H1 (cell line): ENCODE results near the gene SLC1A3. TPM values are rescaled to one million over a fixed set of nuclear protein-coding genes. Genes with fewer than 3 reads are reported as not detected.

Experiments
- CTCF ChIA-PET: fragments of 300-600 bp; sonication (Branson Sonifier 250); formaldehyde crosslinking; loops from one replicate; lab custom pipeline; 2021; ENCODE audit not compliant: partially characterized antibody; lab: Charles Lee
- POLR2A ChIA-PET: fragments of 300-600 bp; sonication (Branson Sonifier 250); formaldehyde crosslinking; loops from one replicate; lab custom pipeline; 2021; ENCODE audit warnings: inconsistent platforms; ENCODE audit not compliant: partially characterized antibody; lab: Charles Lee
- DNase-seq, 2 experiments: peaks; one replicate each; pipeline versions ENCODE4 v3.0.0 to v3.0.0-alpha.2; 2010 to 2022; ENCODE audit warnings: low spot score in 2 of 2, low read depth in 1 of 2, mixed read lengths in 1 of 2
- FAIRE-seq: peaks from 2 replicates; lab custom pipeline; 2011; peaks lifted over from hg19 to GRCh38; lab: Jason Lieb, UNC
- H2AFZ ChIP-seq: 2 replicates; pipeline ENCODE4 v1.8.1; 2012; ENCODE audit warnings: low read length, inconsistent platforms
- H2AK5ac ChIP-seq: 2 replicates; pipeline ENCODE4 v1.6.1; 2013; ENCODE audit warnings: low read depth, low read length
- H2BK120ac ChIP-seq: replicated peaks from 2 replicates; pipeline ENCODE3; 2013; ENCODE audit warnings: low read depth, low read length, inconsistent platforms
- H2BK12ac ChIP-seq: 2 replicates; pipeline ENCODE4 v1.6.1; 2013; ENCODE audit warnings: low read depth, low read length
- H2BK15ac ChIP-seq: 2 replicates; pipeline ENCODE4 v1.6.1; 2013; ENCODE audit warnings: low read length
- H2BK20ac ChIP-seq: 2 replicates; pipeline ENCODE4 v1.6.1; 2013; ENCODE audit warnings: low read length
- H2BK5ac ChIP-seq: 2 replicates; pipeline ENCODE4 v1.6.1; 2013; ENCODE audit warnings: low read depth, low read length
- H3K14ac ChIP-seq: 2 replicates; pipeline ENCODE4 v1.6.1; 2013; ENCODE audit warnings: inconsistent platforms; ENCODE audit not compliant: insufficient read length
- H3K18ac ChIP-seq: 2 replicates; pipeline ENCODE4 v1.6.1; 2013; ENCODE audit warnings: low read length; ENCODE audit errors: extremely low read depth
- H3K23ac ChIP-seq: 2 replicates; pipeline ENCODE4 v1.6.1; 2013; ENCODE audit warnings: inconsistent platforms; ENCODE audit not compliant: insufficient read length
- H3K23me2 ChIP-seq: 2 replicates; pipeline ENCODE4 v1.6.1; 2013; ENCODE audit warnings: low read depth, low read length
- H3K27ac ChIP-seq: 2 replicates; pipeline ENCODE4 v1.6.1; 2011; ENCODE audit warnings: low read depth, low read length, inconsistent platforms
- H3K27me3 ChIP-seq, 4 experiments: replicated peaks in 1 of 4; 1 replicate in 1 of 4; 2 replicates in 3 of 4; pipeline versions ENCODE4 v1.6.1 to v1.8.1; 2011 to 2013; ENCODE audit warnings: low read length in 3 of 4, mild to moderate bottlenecking in 3 of 4, inconsistent platforms in 2 of 4, mixed read lengths in 2 of 4, moderate library complexity in 1 of 4; ENCODE audit not compliant: control insufficient read depth in 3 of 4, insufficient read depth in 3 of 4; ENCODE audit errors: extremely low read depth in 1 of 4
- H3K36me3 ChIP-seq, 4 experiments: 2 replicates each; pipeline versions ENCODE4 v1.6.1 to v1.8.1; 2011 to 2013; ENCODE audit warnings: mild to moderate bottlenecking in 4 of 4, low read length in 3 of 4, moderate library complexity in 2 of 4, control low read depth in 1 of 4, inconsistent platforms in 1 of 4; ENCODE audit not compliant: insufficient read depth in 4 of 4, control insufficient read depth in 2 of 4
- H3K4ac ChIP-seq: replicated peaks from 2 replicates; pipeline ENCODE3; 2013; ENCODE audit warnings: low read length, low read depth, mixed read lengths, inconsistent platforms; ENCODE audit not compliant: insufficient read length
- H3K4me1 ChIP-seq, 4 experiments: replicated peaks in 1 of 4; 1 replicate in 1 of 4; 2 replicates in 3 of 4; pipeline versions ENCODE4 v1.6.1 to v1.8.1; 2011 to 2013; ENCODE audit warnings: low read length in 3 of 4, inconsistent platforms in 2 of 4, mixed read lengths in 1 of 4; ENCODE audit not compliant: insufficient read depth in 4 of 4, control insufficient read depth in 3 of 4
- H3K4me2 ChIP-seq, 2 experiments: 2 replicates each; pipeline versions ENCODE4 v1.6.1 to v1.8.1; 2011 to 2013; ENCODE audit warnings: low read depth in 2 of 2, low read length in 2 of 2, control low read depth in 1 of 2, inconsistent platforms in 1 of 2, mild to moderate bottlenecking in 1 of 2; ENCODE audit not compliant: insufficient read depth in 1 of 2
- H3K4me3 ChIP-seq, 4 experiments: fragments of 200-600, 300-600 bp in 1 of 4; sonication (generic), shearing (Covaris generic), sonication (Bioruptor Twin) in 1 of 4; 2 replicates each; pipeline versions ENCODE4 v1.5.1 to v1.8.1; 2011 to 2016; ENCODE audit warnings: low read length in 4 of 4, low read depth in 3 of 4, control low read depth in 2 of 4, inconsistent platforms in 2 of 4, mild to moderate bottlenecking in 2 of 4, mixed read lengths in 1 of 4, moderate library complexity in 1 of 4; ENCODE audit not compliant: insufficient read depth in 2 of 4; ENCODE audit errors: extremely low read depth in 1 of 4
- H3K56ac ChIP-seq: replicated peaks from 2 replicates; pipeline ENCODE3; 2013; ENCODE audit warnings: low read depth, mild to moderate bottlenecking, mixed read lengths, low read length, inconsistent platforms; ENCODE audit not compliant: insufficient read length
- H3K79me1 ChIP-seq: 2 replicates; pipeline ENCODE4 v1.6.1; 2013; ENCODE audit warnings: low read depth, low read length, control low read depth
- H3K79me2 ChIP-seq, 2 experiments: 2 replicates each; pipeline versions ENCODE4 v1.6.1 to v1.8.1; 2012 to 2013; ENCODE audit warnings: low read length in 2 of 2, mild to moderate bottlenecking in 2 of 2, inconsistent platforms in 1 of 2; ENCODE audit not compliant: insufficient read depth in 2 of 2, control insufficient read depth in 1 of 2
- H3K9ac ChIP-seq, 4 experiments: replicated peaks in 1 of 4; 1 replicate in 1 of 4; 2 replicates in 3 of 4; pipeline versions ENCODE4 v1.6.1 to v1.8.1; 2011 to 2013; ENCODE audit warnings: low read depth in 3 of 4, low read length in 3 of 4, control low read depth in 2 of 4, mild to moderate bottlenecking in 2 of 4, moderate library complexity in 2 of 4, inconsistent platforms in 1 of 4; ENCODE audit errors: extremely low read depth in 1 of 4
- H3K9me3 ChIP-seq, 2 experiments: 2 replicates each; pipeline versions ENCODE4 v1.6.1 to v1.8.1; 2012 to 2013; ENCODE audit warnings: mild to moderate bottlenecking in 2 of 2, moderate library complexity in 2 of 2, control low read depth in 1 of 2, inconsistent platforms in 1 of 2, low read depth in 1 of 2, low read length in 1 of 2, mixed read lengths in 1 of 2; ENCODE audit not compliant: insufficient read depth in 2 of 2
- H4K20me1 ChIP-seq, 2 experiments: replicated peaks in 1 of 2; 2 replicates each; pipeline versions ENCODE3 to v1.8.1; 2011 to 2013; ENCODE audit warnings: inconsistent platforms in 2 of 2, low read length in 2 of 2, mild to moderate bottlenecking in 1 of 2; ENCODE audit not compliant: insufficient read depth in 2 of 2, control insufficient read depth in 1 of 2
- H4K5ac ChIP-seq: 2 replicates; pipeline ENCODE4 v1.6.1; 2013; ENCODE audit warnings: low read length, low read depth, mixed read lengths, inconsistent platforms; ENCODE audit not compliant: insufficient read length
- H4K8ac ChIP-seq: 2 replicates; pipeline ENCODE4 v1.8.0; 2013; ENCODE audit warnings: mild to moderate bottlenecking, moderate library complexity, low read length, inconsistent platforms; ENCODE audit not compliant: insufficient read depth; ENCODE audit errors: extremely low read depth
- H4K91ac ChIP-seq: replicated peaks from 2 replicates; pipeline ENCODE3; 2013; ENCODE audit warnings: low read length, mixed read lengths, inconsistent platforms; ENCODE audit not compliant: insufficient read length
- BACH1 ChIP-seq: IDR thresholded peaks from 2 replicates; pipeline ENCODE4 v1.6.1; 2012; ENCODE audit warnings: low read length, improper control_type of control experiment
- CEBPB ChIP-seq: IDR thresholded peaks from 2 replicates; pipeline ENCODE4 v1.6.1; 2012; ENCODE audit warnings: low read depth, low read length
- EP300 ChIP-seq, 2 experiments: IDR thresholded peaks; 1 replicate in 1 of 2; 2 replicates in 1 of 2; pipeline ENCODE4 v1.6.1; 2011 to 2012; ENCODE audit warnings: low read depth in 2 of 2, low read length in 2 of 2, mild to moderate bottlenecking in 2 of 2, borderline replicate concordance in 1 of 2, inconsistent platforms in 1 of 2, moderate library complexity in 1 of 2
- FOSL1 ChIP-seq: IDR thresholded peaks from 2 replicates; pipeline ENCODE4 v1.6.1; 2011; ENCODE audit warnings: mild to moderate bottlenecking, low read depth, low read length, moderate library complexity; ENCODE audit not compliant: insufficient read depth
- HDAC2 ChIP-seq, 2 experiments: fragments of 300-600 bp in 1 of 2; sonication (generic) in 1 of 2; IDR thresholded peaks; 2 replicates each; pipeline ENCODE4 v1.6.1; 2011 to 2012; ENCODE audit warnings: low read depth in 2 of 2, low read length in 2 of 2, mild to moderate bottlenecking in 2 of 2, moderate library complexity in 2 of 2, borderline replicate concordance in 1 of 2, inconsistent platforms in 1 of 2
- KDM4A ChIP-seq: IDR thresholded peaks from one replicate; pipeline ENCODE4 v1.7.1; 2012; ENCODE audit warnings: low read depth, mild to moderate bottlenecking, moderate library complexity, low read length, inconsistent platforms; ENCODE audit not compliant: severe bottlenecking
- NRF1 ChIP-seq: IDR thresholded peaks from 2 replicates; pipeline ENCODE4 v1.6.1; 2011; ENCODE audit warnings: mild to moderate bottlenecking, low read depth, low read length, improper control_type of control experiment
- POLR2AphosphoS5 ChIP-seq: IDR thresholded peaks from 2 replicates; pipeline ENCODE4 v1.6.1; 2011; ENCODE audit warnings: low read depth, low read length
- TCF12 ChIP-seq: IDR thresholded peaks from 2 replicates; pipeline ENCODE4 v1.6.1; 2011; ENCODE audit warnings: low read depth, mild to moderate bottlenecking, low read length
- YY1 ChIP-seq: IDR thresholded peaks from 2 replicates; pipeline ENCODE4 v1.6.1; 2011; ENCODE audit warnings: low read depth, mild to moderate bottlenecking, low read length
- WGBS, 2 experiments: shearing (Covaris generic) in 1 of 2; methylation state at CpG; one replicate each; pipeline versions ENCODE4 v1.1.6 to v1.1.7; 2013 to 2015; ENCODE audit warnings: low lambda C conversion rate in 2 of 2, mixed read lengths in 2 of 2, inconsistent platforms in 1 of 2, low coverage in 1 of 2, missing lambda C conversion rate in 1 of 2; ENCODE audit not compliant: insufficient replicate concordance in 2 of 2, insufficient coverage in 1 of 2, insufficient read length in 1 of 2; ENCODE audit errors: extremely low coverage in 1 of 2, missing lambda C conversion rate in 1 of 2; 5-methylcytosine and 5-hydroxymethylcytosine counted together
- polyA plus RNA-seq, 7 experiments: library from polyadenylated mRNA; depleted of rRNA in 3 of 7; stranded (reverse) in 5 of 7; unstranded in 2 of 7; fragments of >200 nt in 5 of 7; fragments of 200-250 nt in 2 of 7; gene quantifications; 1 replicate in 5 of 7; 2 replicates in 1 of 7; 4 replicates in 1 of 7; pipeline versions ENCODE4 v1.2.1 to v1.2.3, GENCODE V29; 2011 to 2013; ENCODE audit warnings: missing spikeins in 2 of 7, mixed read lengths in 2 of 7
- total RNA-seq: library from RNA; stranded (reverse); fragmentation: NEBNext Ultra II Directional; extraction: Animal tissue kit (Norgen Biotek cat#: 25700); gene quantifications from 2 replicates; pipeline ENCODE4 v1.2.1, GENCODE V29; 2021

The SLC1A3 gene
- total and polyA plus RNA-seq, 2 of the 8 experiments (the other 6 are each of a cell fraction or from before 2014, with no cell fraction given), result 26.7 to 35.3 TPM

DNA sequence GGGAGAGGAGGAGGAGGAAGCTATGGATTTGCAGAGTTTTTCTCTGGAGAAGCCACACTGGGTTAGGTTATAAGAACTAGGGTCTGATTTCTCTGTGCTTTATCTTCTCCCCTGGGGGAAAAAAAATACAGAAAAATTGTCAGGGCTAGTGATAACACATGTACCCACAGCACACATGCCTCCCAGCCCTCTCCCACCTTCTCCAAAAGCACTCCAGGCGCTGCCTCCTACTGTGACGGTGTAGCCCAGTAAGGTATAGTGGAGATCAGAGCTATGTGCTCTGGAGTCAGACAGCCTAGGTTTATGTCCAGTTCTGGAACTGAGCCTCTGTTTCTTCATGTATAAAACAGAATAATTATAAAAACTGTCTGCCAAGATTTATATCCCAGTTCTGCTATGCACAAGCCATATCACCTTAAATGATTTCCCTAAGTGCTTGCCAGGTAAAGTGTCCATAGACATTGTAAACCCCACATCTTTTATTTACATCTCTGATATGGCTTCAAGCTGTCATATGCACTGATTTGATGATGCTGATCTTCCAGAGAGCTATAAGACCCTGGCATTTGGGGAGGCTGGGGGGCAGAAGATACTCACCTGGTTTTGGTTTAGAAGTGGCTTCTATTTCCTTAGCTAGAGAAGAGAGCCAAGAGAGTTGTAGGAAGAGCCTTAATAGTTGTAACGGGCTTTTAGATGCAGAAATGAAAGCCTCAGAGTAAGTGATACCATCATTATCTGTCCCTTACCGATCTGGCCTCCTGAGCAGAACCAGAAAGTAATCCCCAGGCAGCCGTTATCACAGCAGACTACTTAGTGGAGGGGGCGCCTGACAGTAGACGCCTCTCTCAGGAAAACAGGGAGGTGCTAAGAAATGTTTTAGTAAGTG is 7.6 kb downstream of the SLC1A3 start:
- no peak overlapping the region; the same call in 1 of the 2 replicates for H2BK5ac ChIP-seq
- no peak for FAIRE-seq

More for the DNA sequence above, 7.6 kb downstream of the SLC1A3 start:
- Histone ChIP-seq H2BK12ac (no peak overlapping the region; the same call in 1 of the 2 replicates), H4K91ac (no peak overlapping the region), H3K9me3 (no peaks in the 10 kb centered on the region)
- TF ChIP-seq CEBPB (no peak), TCF12 (no peak), KDM4A (no peak), EP300 (IDR thresholded peaks at IDR 0.05; ENCODE audit: borderline replicate concordance in 1 of 2, low read depth in 2 of 2, low read length in 2 of 2) (no peak), NRF1 (no peak), BACH1 (no peak), YY1 (no peak), HDAC2 (IDR thresholded peaks at IDR 0.05; ENCODE audit: borderline replicate concordance in 1 of 2, low read depth in 2 of 2, low read length in 2 of 2) (no peak), FOSL1 (no peak), POLR2AphosphoS5 (no peak)
- TF ChIP-seq, all 59 proteins: peak for 0
- no peak overlapping the region for H3K4me2 ChIP-seq
- POLR2A ChIA-PET, result interaction anchor here (1.2 kb wide), 1 partner anchor 16 kb away, joined by 3 read pairs; no protein-coding TSS in a partner anchor
- no peak for DNase-seq
- no peaks in the 10 kb centered on the region for H3K79me1 ChIP-seq
- no peak overlapping the region for H3K56ac ChIP-seq
- peaks cover 0 to 9% (median 3%) of the 10 kb centered on the region in 4 experiments; a peak in 4 of 7 replicates for H3K4me1 ChIP-seq
- H3K4me3 ChIP-seq, result no peak overlapping the region
- H4K5ac ChIP-seq, result no peak overlapping the region
- peaks cover 0 to 25% (median 5%) of the 10 kb centered on the region in 4 experiments; a peak in 6 of 8 replicates for H3K36me3 ChIP-seq
- no peak overlapping the region for H3K9ac ChIP-seq
- no peak overlapping the region for H4K8ac ChIP-seq
- peaks cover 0 to 18% of the 10 kb centered on the region in 2 experiments; a peak in 1 of 4 replicates for H3K79me2 ChIP-seq
- no peak overlapping the region for H2BK120ac ChIP-seq
- H2AFZ ChIP-seq, result no peak overlapping the region
- no peaks in the 10 kb centered on the region for H3K27me3 ChIP-seq
- no peak overlapping the region for H3K23ac ChIP-seq
- no peak overlapping the region for H3K4ac ChIP-seq
- no peak overlapping the region for H3K18ac ChIP-seq
- CTCF ChIA-PET, result interaction anchor here (0.6 to 1.5 kb wide), 7 partner anchors 9 to 155 kb away, joined by 3 to 5 read pairs (median 3); no protein-coding TSS in a partner anchor
- H3K23me2 ChIP-seq, result no peaks in the 10 kb centered on the region
- 79% methylated on average over 7 of the region's 7 CpGs; no CpG with 5 or more reads in 1 of the 2 experiments for WGBS, 2 experiments
- H3K27ac ChIP-seq, result no peak overlapping the region
- no peak overlapping the region for H2AK5ac ChIP-seq
- no peak overlapping the region for H2BK20ac ChIP-seq
- H3K14ac ChIP-seq, result no peak overlapping the region
- H2BK15ac ChIP-seq, result 0 out of 2 replicates have a peak overlapping the region, but pooled peaks have one; percentile 22
- no peaks in the 10 kb centered on the region for H4K20me1 ChIP-seq
